ENCODE measurements around the gene LTA4H. TPM values are rescaled to one million over a fixed set of nuclear protein-coding genes. Genes with fewer than 3 reads are reported as not detected.

The LTA4H gene
- total and polyA plus RNA-seq, 4 donors = 145 to 262 (median 172) TPM

DNA sequence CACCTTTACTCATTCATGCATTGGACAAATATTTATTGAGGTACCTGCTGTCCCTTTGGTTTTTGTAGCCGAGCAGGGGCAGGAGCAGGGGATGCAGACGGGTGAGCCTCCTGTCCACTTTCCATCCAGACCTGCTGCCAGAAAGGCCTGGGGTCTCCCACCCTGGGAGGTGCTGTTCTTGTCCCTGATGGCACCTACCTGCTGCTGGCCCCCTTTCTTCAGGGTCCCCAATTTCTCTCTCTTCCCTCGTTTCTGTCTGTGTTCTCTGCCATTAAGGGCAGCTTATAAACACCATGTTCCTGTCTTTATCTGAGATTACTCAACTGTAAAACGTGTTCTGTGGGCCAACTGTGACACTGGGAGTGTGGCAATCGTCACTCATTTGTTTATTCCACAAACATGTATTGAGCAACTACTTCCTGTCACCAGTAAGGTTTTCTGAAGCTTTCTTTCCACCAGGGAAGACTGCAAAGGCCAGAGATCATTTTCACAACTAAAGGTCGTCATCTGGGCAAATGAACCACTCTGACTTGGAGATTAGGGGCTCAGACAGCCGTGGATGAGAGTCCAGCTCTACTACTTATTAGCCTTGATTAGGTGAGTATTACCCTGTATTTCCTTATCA, 39.2 kb downstream of the LTA4H start, which contains the start of gene HAL:
Gene HAL (minus strand): TSS at position 311 of the 625 bp plus-strand sequence. CDS start 434 bp downstream, outside the sequence.
- WGBS, 2 donors = 18 to 40% methylated on average over 7 of the region's 7 CpGs
- Histone ChIP-seq H3K9ac (ENCODE audit: insufficient read depth in 1 of 2, low read length in 2 of 2) (no peak within 1 kb of the TSS), H3K4me3 (no peak within 1 kb of the TSS), H3K27me3 (ENCODE audit: control insufficient read depth in 3 of 3, insufficient read depth in 3 of 3, low read length in 2 of 3) (no peaks in the 10 kb centered on the region), H3K9me3 (ENCODE audit: control insufficient read depth in 4 of 4, insufficient read depth in 3 of 4, low read length in 3 of 4) (no peaks in the 10 kb centered on the region), H3K27ac (ENCODE audit: low read depth in 1 of 2, low read length in 1 of 2) (peak within 1 kb of the TSS in 1 of 2 donors; percentile 65), H3K36me3 (ENCODE audit: control insufficient read depth in 4 of 4, insufficient read depth in 4 of 4, low read length in 4 of 4) (peaks cover 2 to 5% (median 4%) of the 10 kb centered on the region in 4 donors), H3K4me1 (ENCODE audit: control insufficient read depth in 5 of 5, insufficient read depth in 5 of 5, low read length in 5 of 5) (peaks cover 0 to 5% (median 0%) of the 10 kb centered on the region in 5 donors)
- ATAC-seq (ENCODE audit: insufficient read depth, low FRiP score) = no peak
- TF ChIP-seq, protein P1, sequence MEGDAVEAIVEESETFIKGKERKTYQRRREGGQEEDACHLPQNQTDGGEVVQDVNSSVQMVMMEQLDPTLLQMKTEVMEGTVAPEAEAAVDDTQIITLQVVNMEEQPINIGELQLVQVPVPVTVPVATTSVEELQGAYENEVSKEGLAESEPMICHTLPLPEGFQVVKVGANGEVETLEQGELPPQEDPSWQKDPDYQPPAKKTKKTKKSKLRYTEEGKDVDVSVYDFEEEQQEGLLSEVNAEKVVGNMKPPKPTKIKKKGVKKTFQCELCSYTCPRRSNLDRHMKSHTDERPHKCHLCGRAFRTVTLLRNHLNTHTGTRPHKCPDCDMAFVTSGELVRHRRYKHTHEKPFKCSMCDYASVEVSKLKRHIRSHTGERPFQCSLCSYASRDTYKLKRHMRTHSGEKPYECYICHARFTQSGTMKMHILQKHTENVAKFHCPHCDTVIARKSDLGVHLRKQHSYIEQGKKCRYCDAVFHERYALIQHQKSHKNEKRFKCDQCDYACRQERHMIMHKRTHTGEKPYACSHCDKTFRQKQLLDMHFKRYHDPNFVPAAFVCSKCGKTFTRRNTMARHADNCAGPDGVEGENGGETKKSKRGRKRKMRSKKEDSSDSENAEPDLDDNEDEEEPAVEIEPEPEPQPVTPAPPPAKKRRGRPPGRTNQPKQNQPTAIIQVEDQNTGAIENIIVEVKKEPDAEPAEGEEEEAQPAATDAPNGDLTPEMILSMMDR (IDR thresholded peaks at IDR 0.05; ENCODE audit: control extremely low read depth, extremely low read depth) = no peak
- DNase-seq = peak in 2 of 3 donors; percentile 3 to 24

DNA sequence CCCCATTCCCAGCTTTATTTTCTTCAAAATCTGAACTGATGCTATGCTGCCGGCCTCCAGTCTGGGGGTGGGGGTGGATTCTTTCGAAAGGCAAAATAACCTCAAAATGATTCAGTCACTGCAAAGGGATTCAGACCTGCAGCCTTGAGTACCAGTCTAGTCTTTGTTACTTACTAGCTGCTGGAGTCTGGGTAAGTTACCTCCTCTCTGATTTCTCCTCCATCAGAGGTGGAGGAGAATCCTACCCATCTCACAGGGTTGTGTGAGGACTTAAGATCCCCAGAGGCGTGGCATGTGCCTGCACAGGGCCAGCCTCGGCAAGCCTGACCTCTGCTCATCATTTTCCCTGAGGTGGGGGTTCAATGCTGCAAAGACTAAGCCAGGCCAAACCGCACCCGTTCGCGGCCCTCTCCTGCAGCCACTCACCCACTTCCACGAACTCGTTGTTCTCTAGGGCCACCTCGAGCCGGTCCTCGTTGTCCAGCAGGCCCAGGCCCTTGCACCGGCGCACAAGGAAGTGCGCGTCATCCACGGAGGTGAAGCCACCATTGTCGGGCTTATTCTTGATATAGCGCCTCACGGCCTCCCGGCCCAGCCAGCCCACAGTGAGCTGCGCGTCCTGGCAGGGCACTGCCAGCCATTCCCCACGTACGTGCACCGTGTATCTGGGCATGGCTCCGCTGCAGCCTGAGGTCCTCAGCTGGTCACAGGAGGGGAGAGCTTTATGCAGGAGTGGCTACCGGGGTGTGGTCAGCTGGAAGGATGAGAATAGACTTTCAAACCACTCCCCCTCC, 40.0 kb downstream of the LTA4H start:
- Histone ChIP-seq H3K4me1 (ENCODE audit: control insufficient read depth in 5 of 5, insufficient read depth in 5 of 5, low read length in 5 of 5) (peaks cover 0 to 5% (median 0%) of the 10 kb centered on the region in 5 donors), H3K27me3 (ENCODE audit: control insufficient read depth in 3 of 3, insufficient read depth in 3 of 3, low read length in 2 of 3) (no peaks in the 10 kb centered on the region), H3K27ac (ENCODE audit: low read depth in 1 of 2, low read length in 1 of 2) (peak overlapping the region in 1 of 2 donors; percentile 65), H3K36me3 (ENCODE audit: control insufficient read depth in 4 of 4, insufficient read depth in 4 of 4, low read length in 4 of 4) (peaks cover 0 to 4% (median 2%) of the 10 kb centered on the region in 4 donors), H3K9ac (ENCODE audit: insufficient read depth in 1 of 2, low read length in 2 of 2) (no peak overlapping the region), H3K4me3 (no peak overlapping the region), H3K9me3 (ENCODE audit: control insufficient read depth in 4 of 4, insufficient read depth in 3 of 4, low read length in 3 of 4) (no peaks in the 10 kb centered on the region)
- TF ChIP-seq, protein P1 (IDR thresholded peaks at IDR 0.05; ENCODE audit: control extremely low read depth, extremely low read depth) = no peak
- ATAC-seq (ENCODE audit: insufficient read depth, low FRiP score) = no peak
- DNase-seq = no peak
- 76 to 83% methylated on average over 29 of the region's 29 CpGs for WGBS, 2 donors

DNA sequence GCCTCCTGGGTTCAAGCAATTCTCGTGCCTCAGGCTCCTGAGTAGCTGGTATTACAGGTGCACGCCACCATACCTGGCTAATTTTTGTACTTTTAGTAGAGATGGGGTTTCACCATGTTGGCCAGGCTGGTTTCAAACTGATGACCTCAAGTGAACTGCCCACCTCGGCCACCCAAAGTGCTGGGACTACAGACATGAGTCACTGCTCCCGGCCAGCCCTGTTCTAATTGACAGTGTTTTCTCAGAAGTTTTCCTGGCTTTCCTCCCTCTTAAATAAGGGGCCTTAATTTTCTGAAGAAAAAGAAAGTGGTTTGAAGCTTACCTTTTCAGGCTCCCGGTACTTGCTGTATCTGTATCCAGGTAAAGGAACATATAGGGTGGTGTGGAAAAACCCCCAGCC, 40.9 kb downstream of the LTA4H start:
- H3K27ac ChIP-seq (ENCODE audit: low read depth in 1 of 2, low read length in 1 of 2) = no peak overlapping the region
- no peak overlapping the region for H3K9ac ChIP-seq (ENCODE audit: insufficient read depth in 1 of 2, low read length in 2 of 2)
- H3K9me3 ChIP-seq (ENCODE audit: control insufficient read depth in 4 of 4, insufficient read depth in 3 of 4, low read length in 3 of 4) = no peaks in the 10 kb centered on the region
- TF ChIP-seq, protein P1 (IDR thresholded peaks at IDR 0.05; ENCODE audit: control extremely low read depth, extremely low read depth) = no peak
- no peaks in the 10 kb centered on the region for H3K27me3 ChIP-seq (ENCODE audit: control insufficient read depth in 3 of 3, insufficient read depth in 3 of 3, low read length in 2 of 3)
- peaks cover 0 to 5% (median 0%) of the 10 kb centered on the region in 5 donors for H3K4me1 ChIP-seq (ENCODE audit: control insufficient read depth in 5 of 5, insufficient read depth in 5 of 5, low read length in 5 of 5)
- no peak for DNase-seq
- WGBS, 2 donors = 90% methylated on average over 5 of the region's 5 CpGs
- no peaks in the 10 kb centered on the region for H3K36me3 ChIP-seq (ENCODE audit: control insufficient read depth in 4 of 4, insufficient read depth in 4 of 4, low read length in 4 of 4)
- no peak overlapping the region for H3K4me3 ChIP-seq
- no peak for ATAC-seq (ENCODE audit: insufficient read depth, low FRiP score)

All from lung (tissue), 12 donors.